Right ventricle myocardium superior (tissue), 1 donor: Measurements from ENCODE around the gene RALGPS1. TPM values are rescaled to one million over a fixed set of nuclear protein-coding genes. Genes with fewer than 3 reads are reported as not detected.
A peak's percentile ranks its signal among the peaks of the same experiment; 100 is the strongest.

Experiments used
- ATAC-seq: fragments of 200-7000 bp; cut with Tn5 transposase; one replicate; pipeline ENCODE4 v1.9.1; 2020; ENCODE audit warnings: mild to moderate bottlenecking; ENCODE audit not compliant: poor library complexity
- DNase-seq: peaks from one replicate; pipeline ENCODE4 v3.0.0-alpha.2; 2020
- intact Hi-C: fragments of 100-400 bp; cut with DNase I; formaldehyde crosslinking; loops from one replicate; pipeline ENCODE4 v1.11.2; 2022
- total RNA-seq: library from RNA; stranded (reverse); fragmentation: NEBNext Ultra II Directional; extraction: Animal tissue kit (Norgen Biotek cat#: 25700); gene quantifications from one replicate; pipeline ENCODE4 v1.2.1, GENCODE V29; 2021
- donor health status: DM: no; HTN: yes; CAD: no; lungs with severe emphysema.

Gene RALGPS1
- total RNA-seq, 1 donor from 2014 or later: 17.7 TPM

- peak; percentile 87 for ATAC-seq
- peak; percentile 94 for DNase-seq
- intact Hi-C loops: loop anchor here (10.0 kb wide), 1 partner anchor 170 kb away; the partner anchor contains the start of gene SLC2A8
These were observed 309.7 kb downstream of the RALGPS1 start for GRCh38 chr9:127224178-127224882.

DNA sequence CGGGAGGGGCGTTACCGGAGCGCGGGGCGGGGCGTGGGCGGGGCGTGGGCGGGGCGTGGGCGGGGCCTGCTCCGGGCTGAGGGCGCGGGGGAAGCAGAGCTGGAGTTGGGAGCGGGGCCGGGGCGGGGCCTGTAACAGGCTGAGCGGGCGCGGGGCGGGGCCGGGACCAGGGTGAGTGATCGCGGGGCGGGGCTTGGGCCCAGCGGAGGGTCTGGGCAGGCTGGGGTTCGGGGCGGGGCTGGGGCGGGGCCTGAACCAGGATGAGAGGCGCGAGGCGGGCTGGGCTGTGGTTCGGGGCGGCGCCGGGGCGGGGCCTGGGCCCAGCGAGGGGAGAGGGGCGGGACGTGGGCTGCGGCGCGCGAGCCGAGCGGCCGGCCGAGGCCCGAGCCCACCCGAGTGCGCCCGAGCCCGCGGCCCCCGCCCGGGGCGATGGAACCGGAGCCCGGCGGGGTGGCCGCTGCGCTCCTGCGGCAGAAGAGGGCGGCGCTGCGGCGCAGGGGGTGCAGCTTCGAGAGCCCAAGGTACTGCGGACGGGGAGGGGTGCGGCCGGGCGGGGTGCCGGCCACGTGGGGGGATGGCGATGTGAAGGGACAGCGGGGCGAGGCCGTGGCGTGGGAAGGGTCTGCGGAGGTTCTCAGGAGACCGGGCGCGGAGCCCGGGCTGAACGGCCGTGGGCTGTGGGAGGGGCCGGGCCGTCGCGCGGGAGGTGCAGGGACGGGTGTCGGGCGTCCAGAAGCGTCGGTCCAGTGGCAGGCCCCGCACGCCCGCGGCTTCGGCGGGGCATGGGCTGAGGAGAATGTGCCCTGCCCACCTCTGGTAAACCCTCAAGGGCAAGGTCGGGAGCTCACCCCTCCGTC, 310.5 kb downstream of the RALGPS1 start:
- intact Hi-C loops: loop anchor here (10.0 kb wide), 1 partner anchor 170 kb away; the partner anchor contains the start of gene SLC2A8
- ATAC-seq: peak; percentile 93

DNA sequence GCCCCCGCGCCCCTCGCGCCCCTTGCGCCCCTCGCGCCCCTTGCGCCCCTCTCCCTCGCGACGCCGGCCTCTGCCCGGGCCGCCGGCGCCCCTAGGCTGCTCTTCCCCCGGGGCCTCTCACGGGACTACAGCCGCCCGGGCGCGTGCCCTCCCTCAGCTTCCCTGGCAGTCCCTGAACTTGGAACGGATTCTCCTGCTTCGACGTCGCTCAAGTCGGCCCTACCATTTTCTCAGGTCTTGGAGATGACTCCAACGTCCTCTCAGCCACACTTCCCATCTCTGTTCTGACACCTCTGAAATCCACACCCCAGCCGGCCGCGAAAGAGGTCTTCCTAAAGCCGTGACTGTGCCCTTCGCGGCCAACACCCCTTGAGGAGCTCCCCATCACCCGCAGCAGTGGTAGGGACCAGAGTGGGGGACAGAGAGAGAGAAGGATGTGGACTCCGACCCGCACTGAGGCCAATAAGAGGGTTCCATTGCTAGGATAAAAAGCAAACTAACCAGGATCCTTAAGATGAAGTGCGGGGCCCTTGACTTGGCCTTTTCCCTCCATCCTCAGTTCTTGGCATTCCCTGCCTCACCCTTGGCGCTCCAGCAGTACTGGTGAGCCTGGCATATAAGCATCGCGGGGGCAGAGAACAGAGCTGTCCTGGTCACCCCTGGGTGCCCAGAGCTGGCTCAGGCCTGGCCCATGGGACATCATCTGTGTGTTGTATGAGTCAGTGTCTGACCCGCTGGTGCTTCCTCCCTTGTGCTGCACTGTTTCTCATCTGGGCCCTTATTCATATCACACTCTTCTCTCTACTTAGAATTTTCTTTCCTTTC, 311.4 kb downstream of the RALGPS1 start:
- DNase-seq: no peak
- ATAC-seq: no peak
- intact Hi-C loops: loop anchor here (10.0 kb wide), 1 partner anchor 169 kb away; the partner anchor contains the start of gene SLC2A8

More for the DNA sequence above, 310.5 kb downstream of the RALGPS1 start:
- peak; percentile 99 for DNase-seq

GRCh38 chr9:127229691-127230417, 315.3 kb downstream of the RALGPS1 start:
- intact Hi-C loops: loop anchor here (10.0 kb wide), 1 partner anchor 165 kb away; the partner anchor contains the start of gene SLC2A8
- DNase-seq (no peak), ATAC-seq (no peak)

- ATAC-seq (no peak), DNase-seq (no peak)
- intact Hi-C loops: no loop called here
These were observed 317.1 kb downstream of the RALGPS1 start for GRCh38 chr9:127231666-127232065.

- intact Hi-C loops: no loop called here
- no peak for ATAC-seq
- no peak for DNase-seq
These were observed 318.4 kb downstream of the RALGPS1 start for GRCh38 chr9:127232833-127233549.

DNA sequence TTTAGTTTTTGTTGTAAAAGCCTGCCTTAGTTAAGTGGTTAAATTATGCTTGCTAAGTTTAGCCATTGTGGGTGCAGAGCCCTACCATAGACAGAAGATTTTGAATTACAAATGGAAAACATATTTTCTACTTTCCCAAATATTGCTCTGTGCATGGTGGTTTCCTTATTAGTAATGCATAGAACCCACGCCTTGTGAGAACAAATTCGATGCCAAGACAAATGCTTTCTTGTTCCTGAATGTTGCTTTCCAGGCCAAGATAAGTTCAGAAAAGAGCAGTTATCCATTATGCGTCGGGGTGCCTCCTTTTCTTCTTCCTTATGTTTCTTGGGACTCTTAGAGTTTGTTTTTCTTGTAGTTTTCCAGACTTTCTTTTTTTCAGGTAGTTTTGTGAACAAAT, 319.0 kb downstream of the RALGPS1 start:
- intact Hi-C loops: no loop called here
- ATAC-seq: no peak

GRCh38 chr9:127233989-127234388, 319.4 kb downstream of the RALGPS1 start:
- no peak for ATAC-seq

More for the DNA sequence above, 319.0 kb downstream of the RALGPS1 start:
- DNase-seq: no peak

DNA sequence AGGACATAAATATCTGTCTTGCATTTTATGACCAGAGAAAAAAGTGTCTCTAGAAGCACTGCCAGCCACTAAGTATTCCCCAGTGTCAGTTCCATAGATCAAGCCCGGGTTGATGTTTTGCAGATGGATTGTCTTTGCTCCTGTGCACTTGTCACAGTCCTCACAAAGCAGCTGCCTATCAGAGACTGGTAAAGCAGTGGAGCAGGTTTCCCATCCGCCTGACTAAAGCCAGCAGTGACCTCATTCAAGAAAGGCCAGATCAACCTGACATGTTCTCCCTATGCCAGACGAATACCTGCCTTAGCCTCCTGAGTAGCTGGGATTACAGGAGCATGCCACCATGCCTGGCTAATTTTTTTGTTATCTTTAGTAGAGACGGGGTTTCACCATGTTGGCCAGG, 323.2 kb downstream of the RALGPS1 start:
- ATAC-seq (no peak), DNase-seq (no peak)
- intact Hi-C loops: no loop called here

More at GRCh38 chr9:127233989-127234388, 319.4 kb downstream of the RALGPS1 start:
- intact Hi-C loops: no loop called here
- no peak for DNase-seq

DNA sequence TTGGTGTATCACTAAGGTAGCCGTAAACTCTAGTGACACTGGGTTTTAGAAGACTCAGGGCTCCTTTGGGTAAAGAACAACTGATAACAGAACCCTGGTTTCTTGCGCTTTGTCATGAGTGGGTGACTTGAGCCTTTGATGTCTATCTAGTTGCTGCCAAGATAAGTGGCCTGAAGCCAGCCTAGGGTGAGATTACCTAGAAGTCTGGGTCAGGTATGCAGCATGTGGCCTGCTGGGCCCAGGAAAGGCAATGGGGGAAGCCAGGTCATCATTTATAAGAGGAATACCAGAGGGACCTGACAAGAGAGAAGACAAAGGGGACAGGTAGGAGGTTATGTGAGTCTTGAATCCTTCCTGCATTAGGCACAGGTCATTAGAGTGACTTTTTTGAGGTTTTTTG, 326.8 kb downstream of the RALGPS1 start:
- DNase-seq (no peak), ATAC-seq (no peak)
- intact Hi-C loops: no loop called here

- intact Hi-C loops: no loop called here
- DNase-seq (peak; percentile 99), ATAC-seq (peak; percentile 100)
These were observed 330.3 kb downstream of the RALGPS1 start for GRCh38 chr9:127244609-127245601.

GRCh38 chr9:127245637-127246164, 331.1 kb downstream of the RALGPS1 start:
- intact Hi-C loops: no loop called here
- no peak for DNase-seq
- ATAC-seq: no peak

- ATAC-seq: no peak
- no peak for DNase-seq
- intact Hi-C loops: no loop called here
These were observed 333.7 kb downstream of the RALGPS1 start for GRCh38 chr9:127248241-127248640.

- intact Hi-C loops: no loop called here
- ATAC-seq (no peak), DNase-seq (no peak)
These were observed 335.3 kb downstream of the RALGPS1 start for GRCh38 chr9:127249877-127250276.

GRCh38 chr9:127250896-127251391, 336.4 kb downstream of the RALGPS1 start:
- no peak for DNase-seq
- intact Hi-C loops: no loop called here
- peak; percentile 84 for ATAC-seq
